Erythroblast (primary cell): ENCODE data around the gene IGFL2.

Experiments
- GATA1 ChIP-seq: IDR thresholded peaks from 2 replicates; pipeline ENCODE4 v1.6.1; 2011; ENCODE audit warnings: low read depth, mild to moderate bottlenecking, control low read depth, low read length, moderate library complexity
- POLR2A ChIP-seq: IDR thresholded peaks from 2 replicates; pipeline ENCODE4 v1.6.1; 2011; ENCODE audit warnings: mild to moderate bottlenecking, low read length

DNA sequence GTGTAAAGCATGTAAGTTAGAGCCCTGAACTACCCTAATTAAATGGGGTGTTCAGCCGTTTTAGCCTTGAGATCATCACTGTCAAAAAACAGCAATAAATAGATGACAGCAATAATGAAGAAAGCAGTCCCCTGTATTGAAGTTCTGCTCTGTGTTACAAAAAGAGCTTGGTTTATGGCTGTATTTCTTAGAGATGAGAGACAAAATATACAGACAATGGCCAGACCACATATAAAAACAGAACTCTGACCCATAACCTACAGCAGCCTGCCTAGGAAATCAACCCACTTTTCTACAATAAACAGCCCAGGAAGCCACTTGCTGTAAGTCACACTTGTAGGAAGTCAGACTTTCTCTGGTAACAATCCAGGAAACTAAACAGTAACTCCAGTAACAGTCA is 34.3 kb upstream of the IGFL2 start:
- TF ChIP-seq POLR2A: no peak
- TF ChIP-seq GATA1: no peak
